ENCODE data around the gene ANKS1B.
A peak's percentile ranks its signal among the peaks of the same experiment; 100 is the strongest.
"Not testable (repeated sequence)": the region's sequence is repeated elsewhere in the genome, so short reads cannot be mapped to it uniquely, and the experiment has no call there.

The ANKS1B gene

DNA sequence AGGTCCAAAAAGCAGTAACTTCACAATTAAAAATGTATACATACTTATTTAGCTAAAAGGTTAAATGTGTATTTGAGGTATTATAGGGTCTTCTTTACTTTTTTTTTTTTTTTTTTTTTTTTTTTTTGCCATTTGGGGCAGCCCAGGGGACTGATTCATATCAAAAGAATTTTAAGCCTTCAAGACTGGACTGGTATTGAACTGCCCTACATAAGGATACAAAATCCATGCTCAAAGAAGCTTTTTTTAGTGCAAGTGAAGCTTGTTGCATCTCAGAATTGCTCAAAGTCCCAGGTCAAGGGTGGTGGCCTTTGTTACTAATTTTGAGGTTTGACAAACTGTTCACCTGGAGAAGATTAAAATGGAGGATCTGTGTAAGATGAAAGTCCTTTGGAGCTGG lies 1215.7 kb downstream of the ANKS1B start:
- TF ChIP-seq CTCF (IDR thresholded peaks at IDR 0.05; ENCODE audit: control insufficient read depth, extremely low read depth, insufficient read depth), result no peak
- no peak overlapping the region for H3K4me3 ChIP-seq (ENCODE audit: low read depth, low read length)
- no peak for DNase-seq (ENCODE audit: low read depth)

GRCh38 chr12:98767248-98767647 lies 1217.5 kb downstream of the ANKS1B start:
- no peak overlapping the region for H3K4me3 ChIP-seq (ENCODE audit: low read depth, low read length)
- no peak for TF ChIP-seq CTCF (IDR thresholded peaks at IDR 0.05; ENCODE audit: control insufficient read depth, extremely low read depth, insufficient read depth)
- no peak for DNase-seq (ENCODE audit: low read depth)

DNA sequence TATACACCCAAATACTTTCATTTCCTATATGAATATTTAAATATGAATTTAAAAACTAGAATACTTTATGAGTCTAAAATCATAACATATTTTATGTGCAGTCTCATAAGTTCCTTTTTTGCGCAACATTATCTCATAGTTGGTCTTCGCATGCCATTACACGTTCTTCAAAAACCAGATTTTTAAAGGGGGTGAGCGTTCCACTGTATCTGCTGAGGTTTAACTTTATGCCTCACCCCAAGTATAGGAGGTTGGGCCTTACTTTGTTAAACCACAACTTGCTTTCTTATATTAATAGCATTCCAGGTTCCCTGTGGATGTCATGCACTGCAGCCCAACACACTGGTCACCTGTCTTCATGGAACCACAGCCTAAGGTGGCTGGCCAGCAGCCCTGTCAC lies 1221.1 kb downstream of the ANKS1B start:
- no peak overlapping the region for H3K4me3 ChIP-seq (ENCODE audit: low read depth, low read length)
- TF ChIP-seq CTCF (IDR thresholded peaks at IDR 0.05; ENCODE audit: control insufficient read depth, extremely low read depth, insufficient read depth), result no peak
- no peak for DNase-seq (ENCODE audit: low read depth)

GRCh38 chr12:98758331-98758730 lies 1226.4 kb downstream of the ANKS1B start:
- DNase-seq (ENCODE audit: low read depth), result no peak

DNA sequence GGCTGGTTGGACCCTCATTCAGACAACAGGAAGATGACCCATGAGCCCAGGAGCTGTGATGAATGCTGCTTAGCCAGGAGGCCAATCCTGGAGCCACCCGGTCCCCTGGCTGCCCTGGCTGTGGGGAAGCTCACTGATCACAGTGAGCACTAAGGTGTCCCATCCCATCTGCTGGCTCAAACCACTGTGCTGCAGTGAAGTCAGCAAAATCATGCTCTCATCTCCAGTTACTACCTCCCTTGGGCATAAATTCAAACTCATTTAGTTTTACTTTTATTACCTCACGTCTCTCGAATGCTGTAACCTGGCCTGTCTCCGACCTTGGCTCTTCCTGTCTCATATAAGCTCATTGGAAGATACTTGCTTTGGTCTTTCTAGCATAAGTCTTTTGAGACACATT lies 1227.3 kb downstream of the ANKS1B start:
- DNase-seq (ENCODE audit: low read depth), result no peak
- TF ChIP-seq CTCF (IDR thresholded peaks at IDR 0.05; ENCODE audit: control insufficient read depth, extremely low read depth, insufficient read depth), result no peak
- H3K4me3 ChIP-seq (ENCODE audit: low read depth, low read length), result no peak overlapping the region

More at GRCh38 chr12:98758331-98758730, 1226.4 kb downstream of the ANKS1B start:
- TF ChIP-seq CTCF (IDR thresholded peaks at IDR 0.05; ENCODE audit: control insufficient read depth, extremely low read depth, insufficient read depth), result no peak
- H3K4me3 ChIP-seq (ENCODE audit: low read depth, low read length), result no peak overlapping the region

DNA sequence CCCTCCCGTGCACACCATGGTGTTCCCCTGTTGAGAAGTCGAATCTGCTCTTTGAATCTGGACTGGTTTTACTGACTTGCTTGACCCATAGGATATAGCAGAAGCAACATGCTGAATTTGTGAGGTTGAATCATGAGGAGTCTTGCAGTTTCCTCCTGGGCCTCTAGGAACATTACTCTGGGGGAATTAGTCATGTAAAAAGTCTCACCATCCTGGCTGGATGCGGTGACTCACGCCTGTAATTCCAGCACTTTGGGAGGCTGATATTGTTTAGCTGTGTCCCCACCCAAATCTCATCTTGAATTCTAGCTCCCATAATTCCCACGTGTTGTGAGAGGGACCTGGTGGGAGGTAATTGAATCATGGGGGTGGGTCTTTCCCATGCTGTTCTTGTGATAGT lies 1228.9 kb downstream of the ANKS1B start:
- DNase-seq (ENCODE audit: low read depth); H3K4me3 ChIP-seq (ENCODE audit: low read depth, low read length): not testable (repeated sequence)

DNA sequence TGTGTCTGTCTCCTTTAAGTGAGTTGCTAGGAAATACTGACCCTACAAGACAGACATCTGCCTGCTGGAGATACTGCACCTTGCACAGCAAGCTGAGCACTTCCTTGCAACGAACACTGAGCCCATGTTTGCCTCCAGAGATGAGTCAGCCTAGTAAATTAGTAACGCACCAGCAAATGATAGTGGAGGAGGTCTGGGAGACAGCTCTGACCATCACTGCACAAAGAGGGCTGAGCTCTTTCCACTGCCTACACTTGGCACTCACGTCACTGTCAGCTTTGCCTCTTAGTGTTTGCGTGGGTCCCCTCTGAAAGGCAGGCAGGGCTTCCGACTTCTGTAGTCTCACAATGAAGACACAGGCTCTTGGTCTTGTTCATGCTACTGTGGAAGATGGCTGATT lies 1230.6 kb downstream of the ANKS1B start:
- peak; percentile 27 for DNase-seq (ENCODE audit: low read depth)
- no peak for TF ChIP-seq CTCF (IDR thresholded peaks at IDR 0.05; ENCODE audit: control insufficient read depth, extremely low read depth, insufficient read depth)
- no peak overlapping the region for H3K4me3 ChIP-seq (ENCODE audit: low read depth, low read length)
